ENCODE data around the gene ABLIM2.

The ABLIM2 gene

GRCh38 chr4:7980036-7980435 lies 178.6 kb downstream of the ABLIM2 start:
- DNase-seq (ENCODE audit: low read depth in 1 of 2, low spot score in 1 of 2) = no peak
- Histone ChIP-seq H3K27me3 (ENCODE audit: insufficient read depth, poor library complexity, severe bottlenecking) (no peaks in the 10 kb centered on the region), H3K4me3 (replicated peaks; ENCODE audit: insufficient read depth, low read length) (no peak overlapping the region), H3K27ac (replicated peaks) (no peak overlapping the region)
- TF ChIP-seq REST (IDR thresholded peaks at IDR 0.05; ENCODE audit: insufficient replicate concordance, low read depth) (no peak), POLR2AphosphoS5 (IDR thresholded peaks at IDR 0.05; ENCODE audit: low read depth) (no peak), SPI1 (IDR thresholded peaks at IDR 0.05; ENCODE audit: borderline replicate concordance, low read depth) (no peak), CTCF (IDR thresholded peaks at IDR 0.05; ENCODE audit: insufficient read depth, low read length) (no peak), GABPA (IDR thresholded peaks at IDR 0.05; ENCODE audit: low read depth) (no peak)

- no peak for TF ChIP-seq GABPA (IDR thresholded peaks at IDR 0.05; ENCODE audit: low read depth)
- no peak for TF ChIP-seq SPI1 (IDR thresholded peaks at IDR 0.05; ENCODE audit: borderline replicate concordance, low read depth)
- no peak for TF ChIP-seq CTCF (IDR thresholded peaks at IDR 0.05; ENCODE audit: insufficient read depth, low read length)
- no peak for TF ChIP-seq REST (IDR thresholded peaks at IDR 0.05; ENCODE audit: insufficient replicate concordance, low read depth)
- TF ChIP-seq POLR2AphosphoS5 (IDR thresholded peaks at IDR 0.05; ENCODE audit: low read depth) = no peak
- H3K27ac ChIP-seq (replicated peaks) = no peak overlapping the region
- H3K27me3 ChIP-seq (ENCODE audit: insufficient read depth, poor library complexity, severe bottlenecking) = no peaks in the 10 kb centered on the region
- DNase-seq (ENCODE audit: low read depth in 1 of 2, low spot score in 1 of 2) = no peak
- no peak overlapping the region for H3K4me3 ChIP-seq (replicated peaks; ENCODE audit: insufficient read depth, low read length)
Measured at GRCh38 chr4:7979652-7979968, 179.0 kb downstream of the ABLIM2 start.

GRCh38 chr4:7978907-7979651 lies 179.5 kb downstream of the ABLIM2 start:
- Histone ChIP-seq H3K27me3 (ENCODE audit: insufficient read depth, poor library complexity, severe bottlenecking) (no peaks in the 10 kb centered on the region), H3K4me3 (replicated peaks; ENCODE audit: insufficient read depth, low read length) (no peak overlapping the region), H3K27ac (replicated peaks) (no peak overlapping the region)
- no peak for DNase-seq (ENCODE audit: low read depth in 1 of 2, low spot score in 1 of 2)
- TF ChIP-seq CTCF (IDR thresholded peaks at IDR 0.05; ENCODE audit: insufficient read depth, low read length) (no peak), GABPA (IDR thresholded peaks at IDR 0.05; ENCODE audit: low read depth) (no peak), REST (IDR thresholded peaks at IDR 0.05; ENCODE audit: insufficient replicate concordance, low read depth) (no peak), POLR2AphosphoS5 (IDR thresholded peaks at IDR 0.05; ENCODE audit: low read depth) (no peak), SPI1 (IDR thresholded peaks at IDR 0.05; ENCODE audit: borderline replicate concordance, low read depth) (no peak)
